K562 (cell line): ENCODE data around the gene RPS15A. TPM values are rescaled to one million over a fixed set of nuclear protein-coding genes. Genes with fewer than 3 reads are reported as not detected.

Experiments used
- ATAC-seq: fragments of 200-7000 bp; cut with Tn5 transposase; 3 replicates; pipeline ENCODE4 v1.9.1; 2020; ENCODE audit warnings: moderate library complexity
- BruUV-seq: library from RNA; stranded (reverse); fragments of 400-500 nt; replicated peaks from 2 replicates; lab custom pipeline; 2021; lab: Mats Ljungman, UMichigan
- CTCF ChIA-PET: fragments of 300-600 bp; formaldehyde crosslinking; extraction: SDS; loops from one replicate; lab custom pipeline; 2021; ENCODE audit warnings: low intra/inter-chr PET ratio; lab: Yijun Ruan, JAX
- POLR2A ChIA-PET: fragments of 300-600, 350-650 bp; sonication (Branson Sonifier 250); formaldehyde crosslinking; extraction: SDS; loops from one replicate; lab custom pipeline; 2021; ENCODE audit warnings: antibody characterized with exemption, inconsistent platforms; lab: Yijun Ruan, JAX
- DNase-seq, 4 experiments: peaks; one replicate each; pipeline versions ENCODE4 v3.0.0 to v3.0.0-alpha.2; 2011 to 2018; ENCODE audit warnings: low spot score in 3 of 4, mixed read lengths in 3 of 4; ENCODE audit errors: extremely low read depth in 1 of 4
- FAIRE-seq: peaks from 2 replicates; lab custom pipeline; 2011; peaks lifted over from hg19 to GRCh38; lab: Jason Lieb, UNC
- H2AFZ ChIP-seq: 2 replicates; pipeline ENCODE4 v1.6.0; 2011; ENCODE audit warnings: low read depth, low read length, control low read depth, inconsistent platforms
- H3K27ac ChIP-seq: fragments of 200-600 bp; 3 replicates; pipeline ENCODE4 v1.8.0; 2011; ENCODE audit warnings: low read depth, mild to moderate bottlenecking, control low read depth, inconsistent platforms, low read length, moderate library complexity, mixed read lengths; ENCODE audit errors: extremely low read depth
- H3K27me3 ChIP-seq, 2 experiments: fragments of 300-600 bp in 1 of 2; 2 replicates in 1 of 2; 3 replicates in 1 of 2; pipeline versions ENCODE4 v1.6.0 to v1.8.0; 2011; ENCODE audit warnings: inconsistent platforms in 2 of 2, low read length in 2 of 2, mild to moderate bottlenecking in 1 of 2, mixed read lengths in 1 of 2, moderate library complexity in 1 of 2; ENCODE audit not compliant: control insufficient read depth in 2 of 2, insufficient read depth in 2 of 2
- H3K36me3 ChIP-seq: fragments of 300-600 bp; 3 replicates; pipeline ENCODE4 v1.8.0; 2011; ENCODE audit warnings: mild to moderate bottlenecking, low read length, inconsistent platforms; ENCODE audit not compliant: control insufficient read depth, insufficient read depth
- H3K4me1 ChIP-seq, 2 experiments: fragments of 200-600 bp in 1 of 2; replicated peaks in 1 of 2; 2 replicates in 1 of 2; 3 replicates in 1 of 2; pipeline versions ENCODE4 v1.5.1 to v1.8.0; 2011; ENCODE audit warnings: inconsistent platforms in 2 of 2, low read length in 2 of 2, mild to moderate bottlenecking in 1 of 2, mixed read lengths in 1 of 2, moderate library complexity in 1 of 2; ENCODE audit not compliant: control insufficient read depth in 2 of 2, insufficient read depth in 2 of 2
- H3K4me2 ChIP-seq: 2 replicates; pipeline ENCODE4 v1.6.1; 2011; ENCODE audit warnings: low read length, control low read depth, inconsistent platforms, mixed read lengths; ENCODE audit not compliant: insufficient read depth
- H3K4me3 ChIP-seq: fragments of 200-600 bp; sonication (generic), shearing (Covaris generic); 2 replicates; pipeline ENCODE4 v1.5.1; 2016; ENCODE audit warnings: control low read depth, inconsistent platforms
- H3K79me2 ChIP-seq: fragments of 200-600 bp; 3 replicates; pipeline ENCODE4 v1.8.0; 2011; ENCODE audit warnings: low read length, inconsistent platforms; ENCODE audit not compliant: control insufficient read depth, insufficient read depth
- H3K9ac ChIP-seq, 2 experiments: 2 replicates each; pipeline versions ENCODE4 v1.6.0 to v1.6.1; 2011; ENCODE audit warnings: low read depth in 2 of 2, low read length in 2 of 2, control low read depth in 1 of 2, inconsistent platforms in 1 of 2, mild to moderate bottlenecking in 1 of 2, mixed read lengths in 1 of 2; ENCODE audit not compliant: insufficient read depth in 1 of 2
- H3K9me1 ChIP-seq: one replicate; pipeline ENCODE4 v1.6.0; 2011; ENCODE audit warnings: inconsistent platforms, mild to moderate bottlenecking, low read length, moderate library complexity; ENCODE audit not compliant: control insufficient read depth, insufficient read depth
- H3K9me3 ChIP-seq: replicated peaks from 2 replicates; pipeline ENCODE4 v1.5.1; 2011; ENCODE audit warnings: low read depth, low read length, inconsistent platforms; ENCODE audit not compliant: control insufficient read depth, insufficient read depth
- H4K20me1 ChIP-seq: replicated peaks from 2 replicates; pipeline ENCODE4 v1.6.1; 2011; ENCODE audit warnings: low read length, inconsistent platforms, mixed read lengths; ENCODE audit not compliant: control insufficient read depth, insufficient read depth
- BMI1 ChIP-seq: fragments of 150-350 bp; IDR thresholded peaks from 2 replicates; pipeline ENCODE4 v1.6.1; 2014; ENCODE audit warnings: low read length
- MEF2D ChIP-seq: conservative IDR thresholded peaks from 2 replicates; pipeline ENCODE4 v1.6.1; 2016; ENCODE audit warnings: low read depth, missing genetic modification characterization, missing compliant biosample characterization
- MTA2 ChIP-seq: fragments of 450-650 bp; IDR thresholded peaks from 2 replicates; pipeline ENCODE4 v1.6.1; 2016; ENCODE audit warnings: low read depth
- MTF1 ChIP-seq: fragments of 250-450 bp; sonication (Bioruptor Pico); IDR thresholded peaks from 2 replicates; pipeline ENCODE4 v1.9.0; 2021; ENCODE audit warnings: moderate library complexity, mild to moderate bottlenecking, inconsistent platforms, borderline replicate concordance
- MYNN ChIP-seq, 2 experiments: sonication (generic); formaldehyde crosslinking in 1 of 2; IDR thresholded peaks; 2 replicates each; pipeline versions ENCODE4 v1.5.0 to v1.6.1; 2016 to 2020; ENCODE audit warnings: antibody characterized with exemption in 1 of 2, missing genetic modification reagents in 1 of 2
- NCOA6 ChIP-seq: fragments of 450-650 bp; IDR thresholded peaks from 2 replicates; pipeline ENCODE4 v1.6.1; 2017; ENCODE audit warnings: mild to moderate bottlenecking
- PYGO2 ChIP-seq: fragments of 450-650 bp; IDR thresholded peaks from 2 replicates; pipeline ENCODE4 v1.6.1; 2016; ENCODE audit warnings: mild to moderate bottlenecking, missing genetic modification characterization, moderate library complexity, missing compliant biosample characterization
- THRAP3 ChIP-seq: fragments of 450-650 bp; IDR thresholded peaks from 2 replicates; pipeline ENCODE4 v1.6.1; 2016; ENCODE audit warnings: mild to moderate bottlenecking, inconsistent platforms, borderline replicate concordance
- ZNF444 ChIP-seq: fragments of 250-450 bp; sonication (Bioruptor Pico); IDR thresholded peaks from 2 replicates; pipeline ENCODE4 v1.4.0; 2020; ENCODE audit warnings: mild to moderate bottlenecking, moderate library complexity
- ZSCAN29 ChIP-seq: fragments of 450-650 bp; IDR thresholded peaks from 2 replicates; pipeline ENCODE4 v1.6.1; 2017
- WGBS: fragments of 100-300 bp; shearing (Covaris generic); methylation state at CpG from one replicate; pipeline ENCODE4 v1.1.6; 2016; ENCODE audit warnings: low coverage, mixed read lengths; ENCODE audit not compliant: insufficient coverage; ENCODE audit errors: missing lambda C conversion rate; 5-methylcytosine and 5-hydroxymethylcytosine counted together
- in situ Hi-C: fragments of 300-500 bp; cut with MboI; formaldehyde crosslinking; loops from 4 replicates; pipeline ENCODE4 v1.15.0; 2018; ENCODE audit warnings: inconsistent platforms, mixed read lengths
- intact Hi-C: fragments of 100-400 bp; cut with micrococcal nuclease; formaldehyde crosslinking; loops from 2 replicates; pipeline ENCODE4 v1.14.2; 2022
- polyA plus RNA-seq, 8 experiments: library from polyadenylated mRNA; depleted of rRNA in 4 of 8; stranded (reverse) in 5 of 8; unstranded in 3 of 8; fragments of >200 nt; fragmentation: Nextera tagmentation in 2 of 8; fragmentation: Illumina TruSeq in 1 of 8; extraction: Ambion mirVana in 2 of 8; extraction: Trizol in 1 of 8; gene quantifications; 2 replicates each; pipeline versions ENCODE4 v1.2.1 to v1.2.3, GENCODE V29; 2011 to 2014; ENCODE audit warnings: inconsistent platforms in 1 of 8, missing spikeins in 1 of 8
- total RNA-seq, 7 experiments: library from RNA; depleted of rRNA in 6 of 7; stranded (reverse); fragments of >200 nt in 6 of 7; fragmentation: Illumina TruSeq in 2 of 7; extraction: Trizol in 2 of 7; gene quantifications; 2 replicates each; pipeline versions ENCODE4 v1.2.1 to v1.2.3, GENCODE V29; 2011 to 2021; ENCODE audit warnings: low replicate concordance in 1 of 7
- TF ChIP-seq, protein P1 (sequence below): sonication (generic); formaldehyde crosslinking; IDR thresholded peaks from 2 replicates; pipeline ENCODE4 v1.8.1; 2023; ENCODE audit warnings: mild to moderate bottlenecking, missing genetic modification reagents, moderate library complexity
- TF ChIP-seq, protein P2 (sequence below): fragments of 250-450 bp; sonication (Bioruptor Pico); IDR thresholded peaks from 2 replicates; pipeline ENCODE4 v1.8.0; 2022; ENCODE audit warnings: inconsistent platforms, mild to moderate bottlenecking, moderate library complexity, borderline replicate concordance
- TF ChIP-seq, protein P3 (sequence below): fragments of 450-650 bp; IDR thresholded peaks from 2 replicates; pipeline ENCODE4 v1.6.1; 2016; ENCODE audit warnings: low read depth, mild to moderate bottlenecking, moderate library complexity

Gene RPS15A
- total and polyA plus RNA-seq, 9 of the 15 experiments (the other 6 are each of a cell fraction or from before 2014, with no cell fraction given): 1,397 to 5,474 (median 2,798) TPM

DNA sequence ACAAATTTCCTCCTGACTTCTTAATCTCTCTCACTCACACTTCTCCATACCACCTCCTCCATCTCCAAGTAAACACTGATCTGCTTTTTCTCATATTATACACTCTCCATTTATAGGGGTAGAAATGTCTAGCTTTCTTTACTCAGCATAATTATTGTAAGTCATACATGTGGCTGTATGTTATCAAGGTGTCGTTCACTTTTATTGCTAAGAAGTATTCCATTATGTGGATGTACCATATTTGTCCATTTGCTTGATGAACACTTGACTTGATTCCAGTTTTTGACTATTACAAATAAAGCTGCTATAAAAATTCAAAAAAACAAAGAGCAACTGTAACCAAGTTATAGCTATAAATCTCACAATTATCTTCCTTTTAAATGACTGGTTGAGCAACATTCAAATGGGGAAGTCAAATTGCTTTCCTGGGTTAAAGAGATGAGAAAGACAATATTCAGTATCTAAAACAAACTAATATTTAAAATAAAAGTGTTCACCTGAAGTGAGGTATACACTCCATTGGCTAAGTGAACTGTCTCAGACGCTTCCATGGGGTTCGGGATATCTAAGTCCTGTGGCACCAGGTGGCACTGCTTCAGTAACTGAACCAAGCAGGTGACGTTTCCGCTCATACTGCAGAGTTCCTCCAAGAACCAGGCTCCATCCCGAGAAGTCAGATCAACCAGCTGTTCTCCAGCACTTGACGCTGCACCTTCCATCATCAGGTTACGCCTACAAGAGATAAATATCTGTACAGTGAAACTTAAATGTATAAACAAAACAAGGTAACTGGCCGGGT, 43.8 kb upstream of the RPS15A start:
- peaks cover 97% of the 10 kb centered on the region for H3K36me3 ChIP-seq
- H3K4me3 ChIP-seq: no peak overlapping the region
- H3K27ac ChIP-seq: no peak overlapping the region
- ATAC-seq: no peak
- no peak overlapping the region for H3K4me2 ChIP-seq
- no TSS peak for BruUV-seq
- POLR2A ChIA-PET: interaction anchor here (1.1 to 4.0 kb wide), 3 partner anchors 32 to 43 kb away, joined by 7 to 27 read pairs (median 8); partner anchors contain the start of genes ARL6IP1 and RPS15A
- 94% methylated on average over 9 of the region's 9 CpGs for WGBS
- H4K20me1 ChIP-seq: no peaks in the 10 kb centered on the region
- no peak overlapping the region for H2AFZ ChIP-seq
- H3K4me1 ChIP-seq: no peaks in the 10 kb centered on the region
- no peaks in the 10 kb centered on the region for H3K9me1 ChIP-seq
- intact Hi-C loops (no loop called here), in situ Hi-C loops (no loop called here)
- CTCF ChIA-PET: no interaction called here
- DNase-seq: no peak
- TF ChIP-seq ZSCAN29 (no peak), MTA2 (no peak)
- TF ChIP-seq, protein P1, sequence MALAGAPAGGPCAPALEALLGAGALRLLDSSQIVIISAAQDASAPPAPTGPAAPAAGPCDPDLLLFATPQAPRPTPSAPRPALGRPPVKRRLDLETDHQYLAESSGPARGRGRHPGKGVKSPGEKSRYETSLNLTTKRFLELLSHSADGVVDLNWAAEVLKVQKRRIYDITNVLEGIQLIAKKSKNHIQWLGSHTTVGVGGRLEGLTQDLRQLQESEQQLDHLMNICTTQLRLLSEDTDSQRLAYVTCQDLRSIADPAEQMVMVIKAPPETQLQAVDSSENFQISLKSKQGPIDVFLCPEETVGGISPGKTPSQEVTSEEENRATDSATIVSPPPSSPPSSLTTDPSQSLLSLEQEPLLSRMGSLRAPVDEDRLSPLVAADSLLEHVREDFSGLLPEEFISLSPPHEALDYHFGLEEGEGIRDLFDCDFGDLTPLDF: no peak
- no peaks in the 10 kb centered on the region for H3K9me3 ChIP-seq
- FAIRE-seq: no peak
- no peak overlapping the region for H3K9ac ChIP-seq
- no peaks in the 10 kb centered on the region for H3K27me3 ChIP-seq
- no peaks in the 10 kb centered on the region for H3K79me2 ChIP-seq

DNA sequence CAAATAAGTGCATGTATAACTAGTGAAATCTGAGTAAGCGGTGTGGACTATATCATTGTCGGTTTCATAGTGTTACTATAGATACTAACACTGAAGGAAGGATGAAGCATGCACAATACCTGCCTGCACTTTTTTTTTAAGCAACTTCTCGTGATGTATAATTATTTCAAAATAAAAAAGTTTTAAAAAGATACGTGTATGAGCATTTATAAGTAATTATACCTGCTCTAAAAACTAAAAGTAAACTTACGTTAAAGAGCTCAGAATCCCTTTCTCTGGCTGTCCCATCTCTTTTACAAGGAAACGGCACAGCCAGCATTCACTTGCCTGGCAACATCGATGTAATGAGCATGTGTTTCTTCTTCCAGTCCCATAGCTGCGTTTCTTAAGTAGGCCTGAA, 42.5 kb upstream of the RPS15A start:
- Histone ChIP-seq H3K9me1 (no peaks in the 10 kb centered on the region), H3K9me3 (no peaks in the 10 kb centered on the region), H4K20me1 (no peaks in the 10 kb centered on the region), H3K4me3 (no peak overlapping the region), H3K36me3 (peaks cover 95% of the 10 kb centered on the region), H3K9ac (no peak overlapping the region), H3K27ac (no peak overlapping the region), H3K79me2 (no peaks in the 10 kb centered on the region), H2AFZ (no peak overlapping the region), H3K27me3 (no peaks in the 10 kb centered on the region), H3K4me1 (no peaks in the 10 kb centered on the region), H3K4me2 (no peak overlapping the region)
- ATAC-seq (no peak), DNase-seq (no peak), FAIRE-seq (no peak)
- intact Hi-C loops (no loop called here), in situ Hi-C loops (no loop called here)
- no TSS peak for BruUV-seq
- POLR2A ChIA-PET: interaction anchor here (1.3 kb wide), 1 partner anchor 27 kb away, joined by 3 read pairs; no protein-coding TSS in a partner anchor
- CTCF ChIA-PET: no interaction called here
- 96% methylated on average over 8 of the region's 8 CpGs for WGBS
- TF ChIP-seq MTF1 (CRISPR knock-in tag) (no peak), ZNF444 (CRISPR knock-in tag) (no peak), PYGO2 (no peak), MYNN (IDR thresholded peaks at IDR 0.05) (no peak), MYNN (CRISPR knock-in tag; IDR thresholded peaks at IDR 0.05) (no peak), NCOA6 (no peak), MEF2D (tag) (no peak), THRAP3 (no peak), BMI1 (no peak)
- TF ChIP-seq, protein P2, sequence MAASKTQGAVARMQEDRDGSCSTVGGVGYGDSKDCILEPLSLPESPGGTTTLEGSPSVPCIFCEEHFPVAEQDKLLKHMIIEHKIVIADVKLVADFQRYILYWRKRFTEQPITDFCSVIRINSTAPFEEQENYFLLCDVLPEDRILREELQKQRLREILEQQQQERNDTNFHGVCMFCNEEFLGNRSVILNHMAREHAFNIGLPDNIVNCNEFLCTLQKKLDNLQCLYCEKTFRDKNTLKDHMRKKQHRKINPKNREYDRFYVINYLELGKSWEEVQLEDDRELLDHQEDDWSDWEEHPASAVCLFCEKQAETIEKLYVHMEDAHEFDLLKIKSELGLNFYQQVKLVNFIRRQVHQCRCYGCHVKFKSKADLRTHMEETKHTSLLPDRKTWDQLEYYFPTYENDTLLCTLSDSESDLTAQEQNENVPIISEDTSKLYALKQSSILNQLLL (CRISPR knock-in tag): peak; percentile 84; the same call in 1 of the 2 replicates
- TF ChIP-seq, protein P3, sequence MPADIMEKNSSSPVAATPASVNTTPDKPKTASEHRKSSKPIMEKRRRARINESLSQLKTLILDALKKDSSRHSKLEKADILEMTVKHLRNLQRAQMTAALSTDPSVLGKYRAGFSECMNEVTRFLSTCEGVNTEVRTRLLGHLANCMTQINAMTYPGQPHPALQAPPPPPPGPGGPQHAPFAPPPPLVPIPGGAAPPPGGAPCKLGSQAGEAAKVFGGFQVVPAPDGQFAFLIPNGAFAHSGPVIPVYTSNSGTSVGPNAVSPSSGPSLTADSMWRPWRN: no peak
